Loucy (cell line): ENCODE measurements around the gene EIF1B.

Experiments
- CTCF ChIP-seq: fragments of 200-600 bp; sonication (generic); conservative IDR thresholded peaks from 2 replicates; pipeline ENCODE4 v1.5.1; 2014; ENCODE audit warnings: mild to moderate bottlenecking, antibody characterized with exemption, low read length
- EZH2phosphoT487 ChIP-seq: fragments of 200-600 bp; IDR thresholded peaks from 2 replicates; pipeline ENCODE4 v1.6.1; 2018; ENCODE audit warnings: antibody characterized with exemption, mild to moderate bottlenecking, moderate library complexity, borderline replicate concordance

DNA sequence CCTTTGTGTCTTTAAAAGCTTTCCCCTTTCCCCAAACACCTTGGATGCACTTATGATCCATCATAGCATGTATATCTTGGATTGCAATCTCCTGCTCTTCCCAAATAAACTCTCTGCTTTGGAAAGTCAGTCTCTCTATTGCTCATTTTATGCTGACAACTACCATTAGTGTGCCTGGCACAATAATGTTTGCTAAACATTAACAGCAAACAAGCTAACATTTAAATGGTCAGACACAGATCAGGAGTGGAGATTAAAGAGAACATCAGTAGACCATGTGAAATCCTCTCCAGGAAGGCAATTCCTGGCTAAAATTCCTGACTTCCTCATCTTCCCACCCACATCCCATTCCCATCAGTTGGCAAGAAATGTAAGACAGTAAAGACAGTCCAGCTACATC is 44.3 kb upstream of the EIF1B start:
- TF ChIP-seq CTCF: no peak
- no peak for TF ChIP-seq EZH2phosphoT487
